ENCODE measurements around the gene CNTN5.
A peak's percentile ranks its signal among the peaks of the same experiment; 100 is the strongest.

Gene CNTN5

GRCh38 chr11:99739464-99740089 is 718.8 kb downstream of the CNTN5 start:
- peak; percentile 66 to 80 (median 68) for TF ChIP-seq CTCF (IDR thresholded peaks at IDR 0.05; ENCODE audit: unreplicated experiment in 3 of 3)
- Mint-ChIP-seq H3K27ac (peak overlapping the region in 2 of 3 experiments; percentile 48 to 54), H3K27me3 (ENCODE audit: low read depth) (no peaks in the 10 kb centered on the region), H3K4me3 (no peak overlapping the region), H3K36me3 (ENCODE audit: low read depth) (no peaks in the 10 kb centered on the region), H3K4me1 (peaks cover 8% of the 10 kb centered on the region), H3K9me3 (no peaks in the 10 kb centered on the region)

GRCh38 chr11:99742501-99742900 is 721.8 kb downstream of the CNTN5 start:
- Mint-ChIP-seq H3K4me3 (no peak overlapping the region), H3K36me3 (ENCODE audit: low read depth) (no peaks in the 10 kb centered on the region), H3K4me1 (peaks cover 8% of the 10 kb centered on the region), H3K27me3 (ENCODE audit: low read depth) (no peaks in the 10 kb centered on the region), H3K9me3 (peaks cover 5% of the 10 kb centered on the region), H3K27ac (no peak overlapping the region)
- no peak for TF ChIP-seq CTCF (IDR thresholded peaks at IDR 0.05; ENCODE audit: unreplicated experiment in 3 of 3)

- H3K27ac Mint-ChIP-seq, result no peak overlapping the region
- no peaks in the 10 kb centered on the region for H3K27me3 Mint-ChIP-seq (ENCODE audit: low read depth)
- TF ChIP-seq CTCF (IDR thresholded peaks at IDR 0.05; ENCODE audit: unreplicated experiment in 3 of 3), result no peak
- no peak overlapping the region for H3K4me3 Mint-ChIP-seq
- peaks cover 6% of the 10 kb centered on the region for H3K9me3 Mint-ChIP-seq
- no peaks in the 10 kb centered on the region for H3K4me1 Mint-ChIP-seq
- H3K36me3 Mint-ChIP-seq (ENCODE audit: low read depth), result no peaks in the 10 kb centered on the region
Observed at GRCh38 chr11:99759787-99760186, 739.0 kb downstream of the CNTN5 start.

- H3K9me3 Mint-ChIP-seq, result no peaks in the 10 kb centered on the region
- no peaks in the 10 kb centered on the region for H3K4me1 Mint-ChIP-seq
- H3K27me3 Mint-ChIP-seq (ENCODE audit: low read depth), result no peaks in the 10 kb centered on the region
- no peak overlapping the region for H3K4me3 Mint-ChIP-seq
- no peak overlapping the region for H3K27ac Mint-ChIP-seq
- TF ChIP-seq CTCF (IDR thresholded peaks at IDR 0.05; ENCODE audit: unreplicated experiment in 3 of 3), result no peak
- H3K36me3 Mint-ChIP-seq (ENCODE audit: low read depth), result no peaks in the 10 kb centered on the region
Observed at GRCh38 chr11:99766811-99767210, 746.1 kb downstream of the CNTN5 start.

- H3K27ac Mint-ChIP-seq, result no peak overlapping the region
- H3K36me3 Mint-ChIP-seq (ENCODE audit: low read depth), result no peaks in the 10 kb centered on the region
- H3K9me3 Mint-ChIP-seq, result no peaks in the 10 kb centered on the region
- H3K27me3 Mint-ChIP-seq (ENCODE audit: low read depth), result no peaks in the 10 kb centered on the region
- no peaks in the 10 kb centered on the region for H3K4me1 Mint-ChIP-seq
- no peak for TF ChIP-seq CTCF (IDR thresholded peaks at IDR 0.05; ENCODE audit: unreplicated experiment in 3 of 3)
- no peak overlapping the region for H3K4me3 Mint-ChIP-seq
Observed at GRCh38 chr11:99773646-99774045, 752.9 kb downstream of the CNTN5 start.

GRCh38 chr11:99781074-99781473 is 760.3 kb downstream of the CNTN5 start:
- no peaks in the 10 kb centered on the region for H3K4me1 Mint-ChIP-seq
- TF ChIP-seq CTCF (IDR thresholded peaks at IDR 0.05; ENCODE audit: unreplicated experiment in 3 of 3), result no peak

More at GRCh38 chr11:99781074-99781473, 760.3 kb downstream of the CNTN5 start:
- no peak overlapping the region for H3K4me3 Mint-ChIP-seq
- H3K27me3 Mint-ChIP-seq (ENCODE audit: low read depth), result no peaks in the 10 kb centered on the region
- no peaks in the 10 kb centered on the region for H3K36me3 Mint-ChIP-seq (ENCODE audit: low read depth)
- H3K27ac Mint-ChIP-seq, result no peak overlapping the region
- peaks cover 13% of the 10 kb centered on the region for H3K9me3 Mint-ChIP-seq
